Effector memory CD8-positive, alpha-beta T cell (primary cell): ENCODE results near the gene BICDL2.

Experiments
- ATAC-seq: fragments of 150-1000 bp; cut with Tn5 transposase; replicated peaks from 2 replicates; pipeline ENCODE4 v1.10.0; 2021; ENCODE audit warnings: mild to moderate bottlenecking, moderate library complexity
- DNase-seq, 3 experiments: peaks; one replicate each; pipeline ENCODE4 v3.0.0; 2021
- H3K27ac Mint-ChIP-seq, 2 donors: one replicate each; pipeline ENCODE4 v1.8.0; 2022; ENCODE audit warnings: mild to moderate bottlenecking in 2 of 2, mixed read lengths in 2 of 2, moderate library complexity in 2 of 2
- H3K27me3 Mint-ChIP-seq, 2 donors: one replicate each; pipeline ENCODE4 v1.8.0; 2022; ENCODE audit warnings: mixed read lengths in 2 of 2
- H3K36me3 Mint-ChIP-seq: one replicate; pipeline ENCODE4 v1.8.0; 2022; ENCODE audit warnings: mild to moderate bottlenecking, moderate library complexity, mixed read lengths; ENCODE audit not compliant: insufficient read depth
- H3K4me1 Mint-ChIP-seq, 2 donors: one replicate each; pipeline ENCODE4 v1.8.0; 2022; ENCODE audit warnings: low read depth in 2 of 2, mixed read lengths in 2 of 2
- H3K4me3 Mint-ChIP-seq, 2 donors: one replicate each; pipeline ENCODE4 v1.8.0; 2022; ENCODE audit warnings: mild to moderate bottlenecking in 2 of 2, mixed read lengths in 2 of 2, moderate library complexity in 2 of 2
- H3K9me3 Mint-ChIP-seq, 2 donors: one replicate each; pipeline ENCODE4 v1.8.0; 2022; ENCODE audit warnings: mixed read lengths in 2 of 2

Gene BICDL2

DNA sequence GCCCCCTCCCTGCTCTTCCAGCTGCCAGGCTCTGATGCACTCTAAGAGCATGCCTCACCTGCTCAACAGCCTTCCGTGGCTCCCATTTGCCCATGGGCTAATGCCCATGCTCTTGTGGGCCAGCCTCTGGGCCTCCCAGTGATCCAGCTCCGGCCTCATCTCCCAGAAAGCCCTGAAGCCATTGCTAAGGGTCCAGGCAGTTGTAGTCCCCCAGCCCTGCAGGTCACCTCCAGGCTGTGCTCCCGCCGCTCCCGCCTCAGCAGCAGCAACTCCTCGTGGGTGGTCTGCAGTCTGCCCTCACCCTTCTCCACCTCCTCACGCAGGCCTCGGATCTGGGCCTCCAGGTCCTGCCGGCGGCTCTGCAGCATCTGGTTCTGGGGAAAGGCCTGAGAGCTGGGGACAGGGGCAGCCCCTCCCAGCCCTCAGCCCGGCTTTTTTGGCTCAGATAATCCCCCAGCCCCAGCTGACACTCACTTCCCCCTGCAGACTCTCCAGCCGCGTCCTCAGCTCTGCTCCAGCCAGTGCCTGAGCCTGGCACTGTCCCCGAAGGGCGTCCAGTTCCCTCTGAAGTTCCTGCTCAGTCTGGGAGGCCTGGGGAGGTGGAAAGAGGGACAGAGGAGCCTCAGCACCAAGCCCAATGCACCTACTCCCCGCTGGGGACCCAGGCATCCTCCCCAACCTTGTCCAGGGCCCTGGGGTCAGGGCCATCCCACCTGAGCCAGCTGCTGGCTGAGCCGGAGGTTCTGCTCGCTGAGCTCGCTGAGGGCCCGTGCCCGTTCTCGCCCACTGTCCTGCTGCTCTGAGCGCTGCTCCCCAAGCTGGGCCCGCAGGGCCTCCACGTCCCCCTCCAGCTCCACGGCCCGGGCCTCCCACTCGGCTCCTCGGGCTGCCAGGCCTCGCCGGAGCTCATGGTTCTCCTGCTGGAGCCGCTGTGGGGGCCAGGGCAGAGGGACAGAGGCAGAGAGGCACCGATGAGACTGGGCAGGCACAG is 6.2 kb downstream of the BICDL2 start:
- no peak for DNase-seq
- peaks cover 19 to 29% of the 10 kb centered on the region in 2 donors for H3K4me1 Mint-ChIP-seq
- H3K4me3 Mint-ChIP-seq, result peak overlapping the region; percentile 44 to 62
- ATAC-seq, result no peak
- H3K27ac Mint-ChIP-seq, result peak overlapping the region in 1 of 2 donors; percentile 62
- H3K9me3 Mint-ChIP-seq, result no peaks in the 10 kb centered on the region
- peaks cover 4% of the 10 kb centered on the region for H3K36me3 Mint-ChIP-seq
- H3K27me3 Mint-ChIP-seq, result peaks cover 47 to 74% of the 10 kb centered on the region in 2 donors

DNA sequence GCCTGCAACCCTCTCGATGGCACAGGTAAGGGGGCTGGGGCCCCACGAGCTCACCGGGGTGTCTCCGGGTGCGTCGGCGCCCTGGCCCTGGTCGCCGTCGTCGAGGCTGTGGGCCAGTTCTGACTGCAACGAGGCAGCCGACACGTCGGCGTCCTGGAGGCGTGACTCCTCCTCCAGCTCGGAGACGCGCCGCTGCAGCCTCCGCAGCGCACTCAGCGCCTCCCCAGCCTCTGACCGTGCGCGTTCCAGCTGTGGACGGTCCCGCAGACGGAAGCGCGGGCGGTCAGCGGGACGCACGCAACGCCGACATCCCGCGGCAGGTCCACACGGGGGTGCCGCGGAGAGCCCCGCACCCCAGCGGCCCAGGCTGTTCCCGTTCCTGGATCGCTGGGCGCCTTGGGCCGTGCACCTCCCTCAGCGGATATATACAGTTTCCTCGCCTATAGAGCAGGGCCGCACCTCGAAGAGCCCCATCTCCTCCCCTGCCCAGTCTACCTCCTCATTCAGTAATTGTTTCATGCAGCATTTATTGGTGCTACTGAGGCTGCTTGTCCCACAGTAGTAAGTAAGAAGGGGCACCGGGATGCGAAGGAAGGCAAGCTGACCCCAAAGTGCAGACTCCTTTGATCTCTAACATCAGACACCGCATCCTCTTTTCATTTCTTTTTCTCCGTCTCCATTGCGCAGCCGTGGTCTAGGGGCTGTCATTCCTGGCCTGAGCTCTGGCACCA is 7.1 kb downstream of the BICDL2 start:
- Mint-ChIP-seq H3K4me3 (peak overlapping the region; percentile 44 to 62), H3K9me3 (no peaks in the 10 kb centered on the region), H3K36me3 (peaks cover 11% of the 10 kb centered on the region), H3K27ac (no peak overlapping the region), H3K27me3 (peaks cover 41 to 65% of the 10 kb centered on the region in 2 donors), H3K4me1 (peaks cover 20 to 27% of the 10 kb centered on the region in 2 donors)
- no peak for DNase-seq
- ATAC-seq, result peak; percentile 22

DNA sequence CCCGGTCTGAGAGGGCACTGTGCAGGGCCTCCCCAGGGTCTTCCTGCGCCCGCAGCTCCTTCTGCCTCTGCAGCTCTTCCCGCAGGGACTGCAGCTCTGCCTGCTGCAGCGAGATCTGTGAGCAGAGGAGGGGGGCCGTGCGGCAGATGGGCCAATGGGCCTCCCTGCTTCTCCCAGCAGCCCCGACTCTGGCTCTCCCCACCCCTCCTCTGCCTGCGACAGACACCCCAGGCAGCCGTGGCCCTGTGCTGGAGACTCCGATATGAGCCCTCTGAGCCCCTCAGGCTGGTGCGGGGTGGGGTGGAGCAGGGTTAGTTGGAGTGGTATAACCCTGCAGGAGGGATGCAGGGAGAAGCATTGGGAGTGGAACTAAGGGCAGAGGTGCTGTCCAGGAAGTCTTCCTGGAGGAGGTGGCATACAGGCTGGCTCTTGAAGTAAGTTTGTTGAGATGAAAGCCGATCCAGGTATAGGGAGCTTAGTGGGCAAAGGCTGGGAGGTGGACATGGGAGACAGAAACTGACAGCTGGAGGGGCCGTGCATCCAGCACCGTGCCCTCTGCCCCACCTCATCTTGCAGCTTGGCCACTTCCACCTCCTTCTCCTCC is 7.9 kb downstream of the BICDL2 start:
- H3K4me1 Mint-ChIP-seq, result peaks cover 24 to 31% of the 10 kb centered on the region in 2 donors
- no peaks in the 10 kb centered on the region for H3K9me3 Mint-ChIP-seq
- DNase-seq, result no peak
- H3K4me3 Mint-ChIP-seq, result peak overlapping the region; percentile 44 to 62
- no peak overlapping the region for H3K27ac Mint-ChIP-seq
- peaks cover 32 to 57% of the 10 kb centered on the region in 2 donors for H3K27me3 Mint-ChIP-seq
- ATAC-seq, result no peak
- peaks cover 16% of the 10 kb centered on the region for H3K36me3 Mint-ChIP-seq

DNA sequence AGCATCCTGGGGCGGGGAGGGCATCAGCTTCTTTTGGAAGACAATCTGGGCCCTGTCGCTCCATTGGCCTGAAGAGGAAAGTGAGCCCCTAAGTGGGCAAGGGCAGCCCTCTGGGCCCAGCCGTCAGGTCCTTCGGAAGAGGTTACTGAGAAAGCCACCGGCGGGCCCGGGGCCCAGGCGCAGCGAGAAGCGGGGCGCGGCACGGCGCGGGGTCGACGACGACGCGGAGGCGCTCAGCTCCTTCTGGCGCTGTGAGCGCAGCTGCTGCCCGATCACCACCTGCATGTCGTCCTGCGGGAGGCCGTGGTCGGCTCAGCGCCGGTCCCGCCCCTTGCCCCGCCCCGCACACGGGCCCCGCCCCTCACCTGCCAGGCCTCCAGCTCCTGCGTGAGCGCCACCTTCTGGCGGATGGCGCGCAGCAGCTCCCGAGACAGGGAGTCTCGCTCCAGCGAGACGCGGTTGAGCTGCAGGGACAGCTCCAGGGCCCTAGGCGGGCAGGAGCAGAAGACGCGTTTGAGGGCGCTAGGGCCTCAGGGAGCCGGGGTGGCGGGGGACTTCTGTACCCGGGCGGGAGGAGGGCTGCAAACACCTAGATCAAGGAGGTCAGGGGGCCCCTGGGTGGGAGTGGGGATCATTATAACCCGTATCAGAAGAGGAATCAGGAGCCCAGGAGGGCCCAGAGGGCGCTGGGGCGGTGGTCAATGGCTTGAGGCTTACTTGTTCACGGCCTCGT is 8.6 kb downstream of the BICDL2 start:
- H3K9me3 Mint-ChIP-seq, result no peaks in the 10 kb centered on the region
- peak overlapping the region; percentile 55 to 58 for H3K4me3 Mint-ChIP-seq
- H3K27ac Mint-ChIP-seq, result no peak overlapping the region
- peaks cover 26 to 50% of the 10 kb centered on the region in 2 donors for H3K27me3 Mint-ChIP-seq
- H3K36me3 Mint-ChIP-seq, result peaks cover 22% of the 10 kb centered on the region
- peaks cover 27 to 36% of the 10 kb centered on the region in 2 donors for H3K4me1 Mint-ChIP-seq
- peak; percentile 75 to 80 (median 79) for DNase-seq
- peak; percentile 41 for ATAC-seq

DNA sequence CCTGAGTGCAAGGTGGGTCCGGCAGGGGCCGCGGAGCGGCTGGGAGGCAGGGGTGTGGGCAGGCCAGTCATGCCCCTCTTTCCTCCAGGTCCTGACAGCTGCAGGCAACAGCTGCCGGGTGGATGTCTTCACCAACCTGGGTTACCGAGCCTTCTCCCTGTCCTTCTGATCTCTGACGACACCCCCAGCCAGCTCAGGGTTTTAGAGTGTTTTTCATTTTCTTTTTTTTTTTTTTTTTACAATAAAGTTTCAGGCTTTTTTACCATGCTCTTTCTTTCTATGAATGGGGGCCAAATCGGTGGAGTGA is 9.3 kb downstream of the BICDL2 start:
- Mint-ChIP-seq H3K9me3 (no peaks in the 10 kb centered on the region), H3K4me1 (peaks cover 34 to 39% of the 10 kb centered on the region in 2 donors), H3K27me3 (peaks cover 19 to 43% of the 10 kb centered on the region in 2 donors), H3K36me3 (peaks cover 22% of the 10 kb centered on the region), H3K4me3 (no peak overlapping the region), H3K27ac (no peak overlapping the region)
- no peak for DNase-seq
- ATAC-seq, result no peak

DNA sequence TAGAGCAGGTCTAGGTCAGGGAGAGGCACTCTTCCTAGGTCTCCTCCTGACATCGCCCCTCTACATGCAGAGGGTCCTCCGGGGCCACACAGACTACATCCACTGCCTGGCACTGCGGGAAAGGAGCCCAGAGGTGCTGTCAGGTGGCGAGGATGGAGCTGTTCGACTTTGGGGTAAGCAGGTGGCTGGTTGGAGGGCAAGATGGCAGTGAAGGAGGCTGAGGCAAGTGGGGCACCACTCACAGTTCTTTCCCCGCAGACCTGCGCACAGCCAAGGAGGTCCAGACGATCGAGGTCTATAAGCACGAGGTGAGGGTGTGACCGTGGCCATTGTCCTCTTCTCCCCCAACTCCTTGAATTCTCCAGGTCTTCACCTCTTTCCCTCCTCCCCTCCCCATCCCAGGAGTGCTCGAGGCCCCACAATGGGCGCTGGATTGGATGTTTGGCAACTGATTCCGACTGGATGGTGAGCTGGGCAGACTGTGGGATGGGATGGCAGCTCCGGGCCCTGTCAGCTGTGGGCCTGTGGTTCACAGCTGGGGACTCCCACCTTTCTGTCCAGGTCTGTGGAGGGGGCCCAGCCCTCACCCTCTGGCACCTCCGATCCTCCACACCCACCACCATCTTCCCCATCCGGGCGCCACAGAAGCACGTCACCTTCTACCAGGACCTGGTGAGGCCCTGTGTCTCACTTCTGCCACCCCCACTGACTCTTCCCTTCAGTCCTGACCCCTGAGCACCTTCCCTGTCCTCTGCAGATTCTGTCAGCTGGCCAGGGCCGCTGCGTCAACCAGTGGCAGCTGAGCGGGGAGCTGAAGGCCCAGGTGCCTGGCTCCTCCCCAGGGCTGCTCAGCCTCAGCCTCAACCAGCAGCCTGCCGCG is 9.9 kb downstream of the BICDL2 start:
- peaks cover 25% of the 10 kb centered on the region for H3K36me3 Mint-ChIP-seq
- no peak for DNase-seq
- ATAC-seq, result no peak
- H3K27ac Mint-ChIP-seq, result no peak overlapping the region
- H3K9me3 Mint-ChIP-seq, result no peaks in the 10 kb centered on the region
- peaks cover 15 to 37% of the 10 kb centered on the region in 2 donors for H3K27me3 Mint-ChIP-seq
- no peak overlapping the region for H3K4me3 Mint-ChIP-seq
- H3K4me1 Mint-ChIP-seq, result peaks cover 40 to 43% of the 10 kb centered on the region in 2 donors

DNA sequence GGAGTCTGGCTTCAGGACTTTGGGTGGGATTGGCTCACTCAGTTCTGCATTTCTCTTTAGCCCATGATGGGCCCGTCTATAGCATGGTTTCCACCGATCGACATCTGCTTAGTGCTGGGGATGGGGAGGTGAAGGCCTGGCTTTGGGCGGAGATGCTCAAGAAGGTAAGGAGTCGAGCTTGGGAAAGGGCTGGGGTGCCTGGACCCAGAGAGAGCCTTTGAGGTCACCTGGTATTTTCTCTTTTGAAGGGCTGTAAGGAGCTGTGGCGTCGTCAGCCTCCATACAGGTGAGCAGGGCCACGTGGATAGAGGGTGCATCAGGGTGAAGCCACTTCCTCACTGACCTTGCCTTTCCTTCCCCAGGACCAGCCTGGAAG is 10.8 kb downstream of the BICDL2 start:
- Mint-ChIP-seq H3K4me3 (no peak overlapping the region), H3K27ac (no peak overlapping the region), H3K9me3 (no peaks in the 10 kb centered on the region), H3K36me3 (peaks cover 26% of the 10 kb centered on the region), H3K27me3 (peaks cover 15 to 28% of the 10 kb centered on the region in 2 donors), H3K4me1 (peaks cover 48 to 51% of the 10 kb centered on the region in 2 donors)
- ATAC-seq (no peak), DNase-seq (no peak)

DNA sequence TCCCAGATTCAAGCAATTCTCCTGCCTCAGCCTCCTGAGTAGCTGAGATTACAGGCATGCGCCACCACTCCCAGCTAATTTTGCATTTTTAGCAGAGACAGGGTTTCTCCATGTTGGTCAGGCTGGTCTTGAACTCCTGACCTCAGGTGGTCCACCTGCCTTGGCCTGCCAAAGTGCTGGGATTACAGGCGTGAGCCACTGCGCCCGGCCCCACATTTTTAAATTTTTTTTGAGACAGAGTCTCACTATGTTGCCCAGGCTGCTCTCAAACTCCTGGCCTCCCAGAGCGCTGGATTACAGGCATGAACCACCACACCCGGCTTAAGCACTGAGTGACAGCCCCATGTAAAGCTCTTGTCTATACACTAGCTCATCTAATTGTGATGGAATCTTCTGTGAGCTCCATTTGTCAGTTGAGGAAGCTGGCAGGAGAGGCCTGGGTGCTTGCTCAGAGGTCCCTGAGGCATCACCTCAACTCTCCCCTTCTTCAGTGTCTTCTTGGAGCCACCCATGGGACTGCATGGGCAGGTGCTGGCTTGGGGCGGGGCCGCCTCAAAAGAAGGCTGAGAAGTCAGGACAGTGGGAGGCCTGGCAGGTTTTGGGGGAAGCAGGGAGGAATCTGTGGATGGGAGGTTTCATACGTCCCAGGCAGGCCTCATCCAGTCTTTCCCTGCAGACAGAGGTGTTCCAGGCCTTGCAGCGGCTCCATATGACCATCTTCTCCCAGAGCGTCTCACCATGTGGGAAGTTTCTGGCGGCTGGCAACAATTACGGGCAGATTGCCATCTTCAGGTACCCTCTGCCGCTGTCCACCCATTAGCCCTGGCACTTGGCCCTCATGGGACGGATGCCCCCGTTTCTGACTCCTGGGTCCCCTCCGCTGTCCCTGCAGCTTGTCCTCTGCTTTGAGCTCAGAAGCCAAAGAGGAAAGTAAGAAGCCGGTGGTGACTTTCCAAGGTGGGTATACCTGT is 11.4 kb downstream of the BICDL2 start:
- ATAC-seq, result no peak
- H3K36me3 Mint-ChIP-seq, result peaks cover 26% of the 10 kb centered on the region
- H3K27ac Mint-ChIP-seq, result no peak overlapping the region
- H3K27me3 Mint-ChIP-seq, result peaks cover 15 to 22% of the 10 kb centered on the region in 2 donors
- no peak overlapping the region for H3K4me3 Mint-ChIP-seq
- peaks cover 52 to 54% of the 10 kb centered on the region in 2 donors for H3K4me1 Mint-ChIP-seq
- no peak for DNase-seq
- H3K9me3 Mint-ChIP-seq, result no peaks in the 10 kb centered on the region

DNA sequence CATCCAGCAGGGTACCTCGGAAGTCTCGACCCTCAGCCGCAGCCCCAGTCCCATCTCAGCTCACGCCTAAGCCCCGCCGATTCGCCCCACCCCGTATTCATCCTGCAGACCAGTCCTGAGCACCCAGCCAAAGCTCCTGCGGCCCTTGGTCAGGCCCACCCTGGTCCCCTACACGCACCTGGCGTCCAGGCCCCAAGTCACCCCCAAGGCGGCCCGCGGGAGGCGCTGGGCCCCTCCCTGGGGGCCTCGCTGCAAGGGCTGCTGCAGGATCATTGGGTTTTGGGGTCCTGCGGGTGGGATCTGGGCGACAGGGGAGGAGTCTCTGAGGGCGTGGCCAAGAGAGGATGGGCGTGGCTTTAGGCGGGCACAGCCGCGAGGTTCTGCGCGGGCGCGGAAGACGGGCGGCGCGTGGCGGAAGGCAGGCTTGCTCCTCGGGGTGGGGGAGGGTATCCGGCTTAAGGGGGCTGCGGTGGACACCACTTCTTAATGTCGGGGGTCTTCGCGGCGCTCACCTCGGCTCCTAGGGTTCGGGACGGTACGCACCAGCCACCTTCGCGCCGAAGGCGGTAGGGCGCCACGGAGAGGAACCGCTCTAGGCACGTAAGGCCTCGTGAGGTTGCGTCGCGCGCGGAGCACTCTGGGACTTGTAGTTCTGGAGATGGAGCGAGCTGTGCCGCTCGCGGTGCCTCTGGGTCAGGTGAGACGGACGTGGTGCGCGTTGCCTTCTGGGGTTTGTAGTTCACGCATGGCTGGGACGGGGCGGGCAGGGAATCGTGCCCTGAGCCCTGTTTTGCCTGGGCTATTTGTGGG is 12.9 kb downstream of the BICDL2 start, which contains the start of the genes HCFC1R1 and THOC6:
Gene HCFC1R1 (minus strand): TSS at position 274 of the 810 bp plus-strand sequence. CDS start 1 bp downstream, at position 273.
Gene THOC6 (plus strand): TSS at position 367 of the 810 bp plus-strand sequence. CDS start 292 bp downstream, at position 659.
- Mint-ChIP-seq H3K4me3 (peak within 1 kb of the TSS; percentile 81 to 85), H3K4me1 (peaks cover 48 to 49% of the 10 kb centered on the region in 2 donors), H3K36me3 (peaks cover 26% of the 10 kb centered on the region), H3K27ac (peak within 1 kb of the TSS; percentile 31 to 93), H3K9me3 (no peaks in the 10 kb centered on the region), H3K27me3 (peaks cover 2 to 7% of the 10 kb centered on the region in 2 donors)
- peak; percentile 79 for ATAC-seq
- peak; percentile 92 to 95 (median 94) for DNase-seq

DNA sequence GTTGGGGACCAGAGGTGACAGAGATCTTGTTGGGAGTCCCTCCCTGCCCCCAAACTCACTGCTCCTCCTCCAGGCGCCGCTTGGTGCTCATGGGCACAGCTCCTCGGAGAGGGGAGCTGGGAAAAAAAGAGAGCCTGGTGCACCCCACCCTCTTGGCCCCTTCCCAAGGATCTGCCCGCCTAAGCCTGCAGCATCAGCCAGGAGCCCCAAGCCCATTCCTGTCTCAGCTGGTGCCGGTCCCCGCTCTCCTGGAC is 13.4 kb downstream of the BICDL2 start:
- Mint-ChIP-seq H3K27me3 (peaks cover 0 to 2% of the 10 kb centered on the region in 2 donors), H3K4me1 (peaks cover 44 to 45% of the 10 kb centered on the region in 2 donors), H3K36me3 (peaks cover 26% of the 10 kb centered on the region), H3K9me3 (no peaks in the 10 kb centered on the region), H3K4me3 (peak overlapping the region; percentile 81 to 85), H3K27ac (peak overlapping the region in 1 of 2 donors; percentile 93)
- no peak for ATAC-seq
- peak in 1 of 3 experiments; percentile 37 for DNase-seq
